Measurements from ENCODE around the gene MAST4.

- TF ChIP-seq, protein P1, sequence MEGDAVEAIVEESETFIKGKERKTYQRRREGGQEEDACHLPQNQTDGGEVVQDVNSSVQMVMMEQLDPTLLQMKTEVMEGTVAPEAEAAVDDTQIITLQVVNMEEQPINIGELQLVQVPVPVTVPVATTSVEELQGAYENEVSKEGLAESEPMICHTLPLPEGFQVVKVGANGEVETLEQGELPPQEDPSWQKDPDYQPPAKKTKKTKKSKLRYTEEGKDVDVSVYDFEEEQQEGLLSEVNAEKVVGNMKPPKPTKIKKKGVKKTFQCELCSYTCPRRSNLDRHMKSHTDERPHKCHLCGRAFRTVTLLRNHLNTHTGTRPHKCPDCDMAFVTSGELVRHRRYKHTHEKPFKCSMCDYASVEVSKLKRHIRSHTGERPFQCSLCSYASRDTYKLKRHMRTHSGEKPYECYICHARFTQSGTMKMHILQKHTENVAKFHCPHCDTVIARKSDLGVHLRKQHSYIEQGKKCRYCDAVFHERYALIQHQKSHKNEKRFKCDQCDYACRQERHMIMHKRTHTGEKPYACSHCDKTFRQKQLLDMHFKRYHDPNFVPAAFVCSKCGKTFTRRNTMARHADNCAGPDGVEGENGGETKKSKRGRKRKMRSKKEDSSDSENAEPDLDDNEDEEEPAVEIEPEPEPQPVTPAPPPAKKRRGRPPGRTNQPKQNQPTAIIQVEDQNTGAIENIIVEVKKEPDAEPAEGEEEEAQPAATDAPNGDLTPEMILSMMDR (IDR thresholded peaks at IDR 0.05) = no peak
- TF ChIP-seq EZH2phosphoT487 (IDR thresholded peaks at IDR 0.05) (no peak), EZH2 (IDR thresholded peaks at IDR 0.05) (no peak)
Observed at GRCh38 chr5:67163863-67164595, 567.8 kb downstream of the MAST4 start.

Data from neural progenitor cell (in vitro differentiated cells).